Activated T-helper 1 cell treated with anti-CD3 and anti-CD28 coated beads, Interleukin-12 subunit alpha, Interleukin-12 subunit beta, Interleukin-2, Interleukin-4 antibody, amounts not matched to agents 30 ng/mL and 10 ng/mL and 1 ng/mL, durations not matched to agents 14 hours and 24 hours and 36 hours (primary cell): Measurements from ENCODE around the gene AMY1A. TPM values are rescaled to one million over a fixed set of nuclear protein-coding genes. Genes with fewer than 3 reads are reported as not detected.
"Not testable (repeated sequence)": the region's sequence is repeated elsewhere in the genome, so short reads cannot be mapped to it uniquely, and the experiment has no call there.

Experiments used
- DNase-seq: peaks from one replicate; pipeline ENCODE4 v3.0.0; 2021; ENCODE audit warnings: low spot score
- H3K27ac Mint-ChIP-seq: one replicate; pipeline ENCODE4 v1.8.0; 2021; ENCODE audit warnings: mild to moderate bottlenecking, mixed read lengths
- H3K27me3 Mint-ChIP-seq: one replicate; pipeline ENCODE4 v1.8.0; 2022; ENCODE audit warnings: mild to moderate bottlenecking, moderate library complexity, mixed read lengths; ENCODE audit not compliant: insufficient read depth
- H3K36me3 Mint-ChIP-seq: one replicate; pipeline ENCODE4 v1.8.0; 2021; ENCODE audit warnings: low read depth, mixed read lengths
- H3K4me1 Mint-ChIP-seq: one replicate; pipeline ENCODE4 v1.8.0; 2021; ENCODE audit warnings: low read depth, mixed read lengths
- H3K4me3 Mint-ChIP-seq: one replicate; pipeline ENCODE4 v1.8.0; 2021; ENCODE audit warnings: mild to moderate bottlenecking, moderate library complexity, mixed read lengths
- H3K9me3 Mint-ChIP-seq: one replicate; pipeline ENCODE4 v1.8.0; 2021; ENCODE audit warnings: mixed read lengths
- intact Hi-C: fragments of 100-400 bp; cut with micrococcal nuclease; formaldehyde crosslinking; loops from one replicate; pipeline ENCODE4 v1.15.1; 2024
- total RNA-seq: library from RNA; stranded (reverse); gene quantifications from 2 replicates; pipeline ENCODE4 v1.2.3, GENCODE V29; 2022

Gene AMY1A
- total RNA-seq, 1 donor from 2014 or later = not detected

DNA sequence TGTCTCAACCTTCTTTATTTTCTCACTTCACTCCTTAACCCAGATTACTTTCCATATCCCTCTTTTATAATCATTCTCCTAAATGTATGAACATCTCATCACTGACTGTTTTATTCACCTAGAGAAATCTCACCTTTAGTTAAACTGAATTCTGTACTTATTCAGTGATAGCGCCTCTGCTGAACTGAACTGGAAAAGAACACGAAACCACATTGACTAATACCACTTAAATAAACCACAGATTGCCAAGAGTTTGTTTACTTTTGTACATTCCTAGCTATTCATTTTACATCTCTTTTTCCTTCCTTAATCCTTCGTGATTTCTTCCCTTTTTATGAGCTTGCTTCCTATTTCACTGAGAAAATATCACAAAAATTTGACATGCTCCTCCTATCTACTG, 52.1 kb downstream of the AMY1A start:
- intact Hi-C loops, H3K4me1 Mint-ChIP-seq, H3K27me3 Mint-ChIP-seq, H3K9me3 Mint-ChIP-seq, H3K36me3 Mint-ChIP-seq, H3K27ac Mint-ChIP-seq, H3K4me3 Mint-ChIP-seq, DNase-seq: not testable (repeated sequence)

DNA sequence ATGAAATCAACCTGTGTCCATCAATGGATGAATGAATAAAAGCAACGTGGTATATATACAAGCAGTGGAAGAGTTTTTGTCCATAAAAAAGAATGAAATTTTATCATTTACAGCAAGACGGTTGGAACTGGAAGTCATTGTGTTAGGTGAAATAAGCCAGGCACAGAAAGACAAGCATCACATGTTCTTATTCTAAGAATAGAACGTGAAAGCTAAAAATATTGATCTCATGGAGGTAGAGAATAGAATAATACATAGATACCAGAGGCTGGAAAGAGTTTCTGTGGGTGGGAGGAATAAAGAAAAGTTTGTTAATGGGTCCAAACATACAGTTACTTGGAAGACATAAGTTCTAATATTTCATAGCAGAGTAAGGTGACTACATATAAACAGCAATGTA, 54.8 kb downstream of the AMY1A start:
- H3K36me3 Mint-ChIP-seq, H3K4me3 Mint-ChIP-seq, DNase-seq, intact Hi-C loops, H3K9me3 Mint-ChIP-seq, H3K27me3 Mint-ChIP-seq, H3K27ac Mint-ChIP-seq, H3K4me1 Mint-ChIP-seq: not testable (repeated sequence)

Other genes starting within 250 kb of the AMY1A start
- 17.1 and 20.6 TPM in 2 replicates for gene RNPC3, start 130.1 kb upstream of the AMY1A start, total RNA-seq
- gene AMY2B, start 84.2 kb upstream of the AMY1A start, total RNA-seq = 3.4 and 3.9 TPM in 2 replicates
- gene AMY2A, start 38.3 kb upstream of the AMY1A start, total RNA-seq = not detected in 2 replicates
- gene AMY1B, start 40.5 kb downstream of the AMY1A start, total RNA-seq = not detected in 2 replicates
- not detected in 2 replicates for gene AMY1C, start 94.1 kb downstream of the AMY1A start, total RNA-seq